Stimulated activated CD4-positive, alpha-beta T cell treated with anti-CD3 and anti-CD28 coated beads, TNF-alpha, amount 100 ng/mL, for 1 hour (primary cell): ENCODE measurements around the gene MYL5.
"Not testable (repeated sequence)": the region's sequence is repeated elsewhere in the genome, so short reads cannot be mapped to it uniquely, and the experiment has no call there.

Experiments used
- DNase-seq, 3 donors: peaks; one replicate each; pipeline ENCODE4 v3.0.0-alpha.2; 2020; ENCODE audit warnings: low read depth in 3 of 3, low spot score in 1 of 3

The MYL5 gene

DNA sequence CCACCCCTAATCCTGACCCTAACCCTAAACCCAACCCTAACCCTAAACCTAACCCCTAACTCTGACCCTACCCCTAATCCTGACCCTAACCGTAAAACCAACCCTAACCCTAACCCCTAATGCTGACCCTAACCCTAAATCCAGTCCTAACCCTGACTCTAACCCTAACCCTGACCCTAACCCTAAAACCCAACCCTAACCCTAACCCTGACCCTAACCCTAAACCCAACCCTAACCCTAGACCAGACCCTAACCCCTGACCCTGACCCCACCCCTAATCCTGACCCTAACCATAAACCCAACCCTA is 30.6 kb downstream of the MYL5 start:
- no peak for DNase-seq

DNA sequence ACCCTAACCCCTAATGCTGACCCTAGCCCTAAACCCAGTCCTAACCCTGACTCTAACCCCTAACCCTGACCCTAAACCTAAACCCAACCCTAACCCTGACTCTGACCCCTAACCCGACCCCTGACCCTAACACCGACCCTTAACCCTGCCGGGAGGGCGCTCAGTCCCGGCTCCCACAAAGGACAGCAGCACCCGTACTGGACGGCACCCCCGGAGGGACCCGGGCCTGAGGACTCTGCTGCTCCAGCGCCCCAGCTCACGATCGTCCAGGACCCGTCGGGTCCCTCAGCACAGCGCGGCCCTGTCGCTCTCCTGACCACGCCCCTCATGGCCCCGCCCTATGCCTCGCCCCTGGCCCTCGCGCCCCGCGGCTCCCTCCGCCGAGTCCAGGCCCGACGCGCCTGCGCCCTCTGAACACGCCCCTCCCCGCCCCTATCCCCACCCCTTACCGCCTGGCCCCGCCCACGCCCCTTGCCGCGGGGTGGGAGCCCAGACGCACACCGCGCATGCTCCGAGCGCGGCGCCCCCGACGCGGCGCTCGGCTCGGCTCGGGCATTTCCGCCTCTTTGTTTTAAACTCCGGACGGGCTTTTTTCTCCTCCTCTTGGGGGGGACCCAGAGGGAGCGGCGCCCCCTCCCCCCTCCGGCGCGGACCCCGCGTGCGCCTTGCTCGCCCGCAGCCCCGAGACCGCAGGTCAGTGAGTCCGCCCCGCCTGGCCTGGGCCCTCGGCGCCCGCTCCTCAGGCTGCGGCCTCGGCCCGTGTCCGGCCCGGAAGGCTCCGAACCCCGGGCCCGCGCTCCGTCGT is 31.1 kb downstream of the MYL5 start, which contains the start of gene PCGF3:
TSS of gene PCGF3 (plus strand) at position 555 of the 805 bp plus-strand sequence. CDS start 27,849 bp downstream, outside the sequence.
- peak; percentile 89 to 98 (median 95) for DNase-seq

DNA sequence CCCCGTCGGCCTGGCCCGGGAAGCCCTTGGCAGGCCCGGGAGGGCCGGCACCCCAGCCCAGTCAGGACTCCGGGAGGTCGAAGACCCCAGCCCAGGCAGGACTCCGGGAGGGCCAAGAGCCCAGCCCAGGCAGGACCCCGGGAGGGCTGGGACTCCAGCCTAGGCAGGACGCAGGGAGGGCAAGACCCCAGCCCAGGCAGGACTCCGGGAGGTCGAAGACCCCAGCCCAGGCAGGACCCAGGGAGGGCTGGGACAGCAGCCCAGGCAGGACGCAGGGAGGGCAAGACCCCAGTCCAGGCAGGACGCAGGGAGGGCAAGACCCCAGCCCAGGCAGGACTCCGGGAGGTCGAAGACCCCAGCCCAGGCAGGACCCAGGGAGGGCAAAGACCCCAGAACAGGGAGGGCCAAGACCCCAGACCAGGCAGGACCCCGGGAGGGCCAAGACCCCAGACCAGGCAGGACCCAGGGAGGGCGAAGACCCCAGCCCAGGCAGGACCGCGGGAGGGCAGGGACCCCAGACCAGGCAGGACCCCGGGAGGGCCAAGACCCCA is 31.8 kb downstream of the MYL5 start:
- not testable (repeated sequence) for DNase-seq

DNA sequence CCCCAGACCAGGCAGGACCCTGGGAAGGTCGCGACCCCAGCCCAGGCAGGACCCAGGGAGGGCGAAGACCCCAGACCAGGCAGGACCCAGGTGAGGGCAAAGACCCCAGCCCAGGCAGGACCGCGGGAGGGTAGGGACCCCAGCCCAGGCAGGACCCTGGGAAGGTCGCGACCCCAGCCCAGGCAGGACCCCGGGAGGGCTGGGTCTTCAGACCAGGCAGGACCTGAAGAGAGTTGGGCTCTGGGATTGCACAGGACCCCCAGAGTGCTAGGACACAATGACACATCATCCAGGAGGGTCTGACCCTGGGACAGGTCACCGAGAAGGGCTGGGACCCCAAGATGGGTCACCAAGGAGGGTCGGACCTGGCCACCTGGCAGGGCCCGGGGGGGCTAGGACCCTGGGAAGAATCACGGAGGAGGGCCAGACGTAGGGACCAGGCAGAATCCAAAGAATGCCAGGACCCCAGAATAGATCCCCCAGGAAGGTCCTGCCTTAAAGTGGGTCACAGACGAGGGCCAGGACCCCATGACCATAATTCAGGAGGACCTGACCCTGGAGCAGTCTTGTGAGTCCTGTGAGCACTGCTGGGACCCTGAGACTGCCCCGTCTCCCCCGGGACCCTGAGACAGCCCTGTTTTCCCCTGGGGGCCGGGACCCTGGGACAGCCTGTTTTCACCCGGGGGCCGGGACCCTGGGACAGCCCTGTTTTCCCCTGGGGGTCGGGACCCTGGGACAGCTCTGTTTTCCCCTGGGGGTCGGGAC is 32.7 kb downstream of the MYL5 start:
- DNase-seq, result no peak

DNA sequence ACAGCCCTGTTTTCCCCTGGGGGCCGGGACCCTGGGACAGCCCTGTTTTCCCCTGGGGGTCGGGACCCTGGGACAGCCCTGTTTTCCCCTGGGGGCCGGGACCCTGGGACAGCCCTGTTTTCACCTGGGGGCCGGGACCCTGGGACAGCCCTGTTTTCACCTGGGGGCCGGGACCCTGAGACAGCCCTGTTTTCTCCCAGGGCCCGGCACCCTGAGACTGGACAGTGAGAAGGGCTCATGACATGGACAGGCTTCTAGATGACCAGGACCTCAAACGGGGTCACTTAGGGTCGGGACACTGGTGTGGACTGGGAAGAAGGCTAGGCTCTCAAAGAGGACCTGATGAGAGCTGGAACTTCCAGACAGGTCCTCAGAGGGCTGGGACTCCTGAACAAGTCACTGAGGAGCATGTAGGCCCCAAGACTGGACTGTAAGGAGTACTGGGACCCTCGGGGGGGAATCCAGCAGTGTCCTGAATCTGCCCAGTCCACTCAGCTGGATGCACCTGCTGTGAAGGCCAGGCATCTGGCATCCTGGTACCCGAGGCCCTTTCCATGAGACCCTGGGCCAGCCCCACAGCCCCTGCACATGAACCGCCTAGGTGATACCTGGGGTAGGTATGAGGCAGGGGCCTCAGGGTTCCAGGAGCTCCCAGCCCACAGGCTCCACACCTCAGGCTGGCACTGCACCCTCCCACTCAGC is 33.7 kb downstream of the MYL5 start:
- no peak for DNase-seq

DNA sequence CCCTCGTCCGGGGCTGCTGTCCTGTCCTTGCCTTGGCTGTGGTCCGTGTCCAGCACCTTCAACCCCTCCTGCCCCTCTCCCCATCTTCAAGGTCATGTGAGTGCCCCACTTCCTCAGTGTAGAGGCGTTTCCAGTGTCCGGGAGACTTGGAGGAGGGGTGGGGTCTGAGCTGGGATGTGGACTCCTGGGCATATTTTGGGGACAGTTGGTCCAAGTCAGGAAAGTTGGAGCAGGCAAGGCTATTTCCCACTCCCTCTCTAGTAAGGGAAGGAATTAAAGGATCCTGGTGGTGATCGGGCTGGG is 34.2 kb downstream of the MYL5 start:
- DNase-seq, result no peak

DNA sequence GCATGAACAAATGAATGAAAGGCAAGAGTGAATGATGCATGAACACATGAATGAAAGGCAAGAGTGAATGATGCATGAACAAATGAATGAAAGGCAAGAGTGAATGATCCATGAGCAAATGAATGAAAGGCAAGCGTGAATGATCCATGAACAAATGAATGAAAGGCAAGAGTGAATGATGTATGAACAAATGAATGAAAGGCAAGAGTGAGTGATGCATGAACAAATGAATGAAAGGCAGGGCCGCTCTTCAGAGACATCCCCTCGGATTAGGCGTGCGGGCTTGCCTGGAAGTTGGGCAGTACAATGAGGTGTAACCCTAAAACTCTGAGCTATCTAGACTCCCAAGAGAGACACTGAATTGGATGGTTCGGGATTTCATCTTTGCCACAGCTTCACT is 35.0 kb downstream of the MYL5 start:
- no peak for DNase-seq

DNA sequence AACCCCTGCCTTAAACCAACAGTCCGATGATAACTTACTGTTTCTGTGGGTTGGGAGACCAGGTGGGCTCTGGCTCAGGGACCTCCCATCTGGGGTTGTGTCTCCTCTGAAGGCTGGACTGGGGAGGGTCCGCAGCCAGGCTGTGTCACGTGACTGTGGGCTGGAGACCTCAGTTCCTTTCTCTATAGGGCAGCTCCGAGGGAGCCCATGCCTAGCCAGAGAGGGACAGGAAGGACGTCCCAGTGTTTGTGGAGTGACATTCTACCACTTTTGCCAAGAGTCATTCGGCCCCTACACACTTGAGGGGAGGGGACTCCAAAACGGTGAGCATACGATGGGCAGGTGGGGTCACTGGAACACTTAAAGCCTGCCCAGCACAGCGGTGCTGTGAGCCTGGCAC is 35.8 kb downstream of the MYL5 start:
- no peak for DNase-seq

DNA sequence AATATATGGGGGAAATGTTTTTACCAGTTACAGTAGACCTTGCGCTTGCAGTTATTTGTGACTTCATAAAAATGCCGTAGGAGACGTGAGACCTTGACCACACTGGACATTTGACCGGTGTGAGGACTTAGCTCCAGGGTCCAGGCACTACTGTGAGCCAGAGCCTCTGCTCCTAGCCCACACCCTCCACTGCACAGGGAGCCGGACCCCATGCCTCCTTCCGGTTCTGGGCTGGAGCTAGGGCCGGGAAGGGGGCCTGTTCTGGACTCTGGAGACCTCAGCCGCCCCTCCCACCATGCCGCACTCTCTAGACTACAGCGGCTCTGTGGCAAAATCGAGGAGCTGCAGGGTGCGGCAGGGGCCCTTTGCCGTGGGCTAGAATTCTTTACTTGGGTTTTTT is 36.6 kb downstream of the MYL5 start:
- no peak for DNase-seq

DNA sequence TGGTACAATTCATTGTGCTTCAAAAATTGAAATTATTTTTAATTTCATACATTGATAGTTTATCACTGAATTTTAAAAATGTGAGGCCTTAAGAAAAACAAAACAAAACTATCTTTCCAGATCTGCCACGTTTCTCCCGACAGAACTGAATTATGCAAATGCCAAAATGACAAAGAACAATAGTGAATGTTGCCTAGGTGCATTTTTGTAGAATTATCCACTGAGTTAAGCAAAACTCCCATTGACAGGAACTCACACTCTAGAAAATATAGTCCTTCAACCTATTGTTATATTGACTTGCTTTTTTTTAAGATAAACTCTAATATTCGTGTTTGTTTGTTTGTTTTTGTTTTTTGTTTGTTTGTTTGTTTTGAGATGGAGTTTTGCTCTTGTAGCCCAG is 37.8 kb downstream of the MYL5 start:
- DNase-seq, result no peak

DNA sequence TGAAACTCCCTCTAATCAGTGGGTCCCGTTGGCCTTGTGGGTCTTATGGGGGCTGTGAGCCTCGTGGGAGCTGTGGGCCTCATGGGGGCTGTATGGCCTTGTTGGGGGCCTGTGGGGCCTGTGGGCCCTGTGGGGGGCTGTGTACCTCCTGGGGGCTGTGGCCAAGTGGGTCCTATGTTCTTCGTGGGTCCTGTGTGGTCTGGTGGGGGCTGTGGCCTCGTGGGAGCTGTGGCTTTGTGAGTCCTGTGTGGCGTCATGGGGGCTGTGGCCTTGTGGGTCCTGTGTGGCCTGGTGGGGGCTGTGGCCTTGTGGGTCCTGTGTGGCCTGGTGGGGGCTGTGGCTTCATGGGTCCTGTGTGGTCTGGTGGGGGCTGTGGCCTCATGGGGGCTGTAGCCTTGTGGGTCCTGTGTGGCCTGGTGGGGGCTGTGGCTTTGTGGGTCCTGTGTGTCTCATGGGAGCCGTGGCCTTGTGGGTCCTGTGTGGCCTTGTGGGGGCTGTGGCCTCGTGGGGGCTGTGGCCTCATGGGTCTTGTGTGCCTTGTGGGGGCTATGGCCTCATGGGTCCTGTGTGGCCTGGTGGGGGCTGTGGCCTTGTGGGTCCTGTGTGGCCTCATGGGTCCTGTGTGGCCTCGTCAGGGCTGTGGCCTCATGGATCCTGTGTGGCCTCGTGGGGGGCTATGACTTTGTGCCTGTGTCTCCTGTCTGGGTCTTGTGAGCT is 38.7 kb downstream of the MYL5 start:
- no peak for DNase-seq

DNA sequence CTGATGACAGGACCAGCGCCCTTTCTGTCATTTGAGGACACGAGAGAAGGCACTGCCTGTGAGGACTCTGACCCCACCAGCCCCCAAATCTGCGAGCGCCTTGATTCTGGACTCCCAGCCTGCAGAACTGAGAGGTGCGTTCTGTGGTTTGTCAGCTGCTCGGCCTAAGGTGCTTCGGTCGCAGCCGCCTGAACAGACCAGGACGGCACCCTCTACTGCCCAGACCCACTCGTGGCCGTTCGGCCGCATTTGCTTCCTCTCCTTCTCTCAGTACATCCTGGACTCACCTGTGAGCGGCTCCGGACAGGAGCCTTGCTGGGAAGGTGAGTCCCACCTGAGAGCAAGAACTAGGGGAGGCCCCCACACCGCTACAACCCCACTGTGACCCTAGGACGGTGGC is 39.7 kb downstream of the MYL5 start:
- no peak for DNase-seq

DNA sequence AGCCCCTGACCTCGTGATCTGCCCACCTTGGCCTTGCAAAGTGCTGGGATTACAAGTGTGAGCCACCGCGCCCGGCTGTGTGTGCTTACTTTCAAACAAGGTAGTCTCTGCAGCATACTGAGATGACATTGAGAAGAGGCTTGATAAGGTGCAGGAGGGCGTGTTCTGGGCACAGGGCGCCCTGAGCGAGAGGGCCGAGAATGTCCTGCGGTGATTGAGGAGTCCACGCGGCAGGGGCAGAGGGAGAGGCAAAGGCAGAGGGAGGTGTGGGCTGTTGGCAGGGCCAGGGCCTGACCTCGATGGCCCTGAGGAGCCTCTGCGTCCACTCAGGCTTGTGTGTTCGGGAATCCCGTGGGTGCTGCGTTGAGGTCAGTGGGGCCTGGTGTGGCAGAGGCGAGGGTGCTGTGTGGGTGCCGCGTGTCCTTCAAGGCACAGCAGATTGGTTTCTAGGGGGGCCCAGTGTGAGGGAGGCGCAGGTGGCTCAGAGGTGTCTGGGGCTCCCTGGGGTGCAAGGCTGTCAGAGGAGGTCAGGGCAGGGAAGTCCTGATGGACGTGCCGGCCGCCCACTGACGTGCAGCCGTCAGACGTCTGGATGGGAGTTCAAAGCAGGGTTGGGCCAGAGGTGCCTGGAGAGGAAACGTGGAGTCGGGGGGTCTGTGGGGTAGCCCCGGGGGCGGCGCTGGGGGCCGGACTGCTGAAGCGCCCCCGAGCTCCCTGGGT is 43.4 kb downstream of the MYL5 start:
- DNase-seq, result no peak

DNA sequence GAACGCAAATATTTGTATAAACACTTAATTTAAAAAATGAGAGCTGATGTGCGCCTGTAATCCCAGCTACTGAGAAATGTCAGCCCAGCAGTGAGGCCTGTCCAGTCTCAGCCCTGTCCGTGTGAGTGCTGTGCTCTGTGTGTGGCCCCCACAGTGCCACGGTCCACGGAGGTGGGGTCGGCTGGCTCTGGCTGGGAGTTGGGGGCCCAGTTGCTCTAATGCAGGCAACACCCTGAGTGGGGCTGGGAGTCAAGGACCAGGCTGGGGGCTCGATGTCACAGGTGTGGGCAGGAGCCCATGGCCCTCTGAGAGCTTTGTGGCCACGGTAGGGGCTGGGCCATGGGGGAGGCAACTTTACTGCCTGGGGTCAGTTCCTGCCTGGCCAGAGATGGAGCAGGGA is 44.1 kb downstream of the MYL5 start:
- no peak for DNase-seq

DNA sequence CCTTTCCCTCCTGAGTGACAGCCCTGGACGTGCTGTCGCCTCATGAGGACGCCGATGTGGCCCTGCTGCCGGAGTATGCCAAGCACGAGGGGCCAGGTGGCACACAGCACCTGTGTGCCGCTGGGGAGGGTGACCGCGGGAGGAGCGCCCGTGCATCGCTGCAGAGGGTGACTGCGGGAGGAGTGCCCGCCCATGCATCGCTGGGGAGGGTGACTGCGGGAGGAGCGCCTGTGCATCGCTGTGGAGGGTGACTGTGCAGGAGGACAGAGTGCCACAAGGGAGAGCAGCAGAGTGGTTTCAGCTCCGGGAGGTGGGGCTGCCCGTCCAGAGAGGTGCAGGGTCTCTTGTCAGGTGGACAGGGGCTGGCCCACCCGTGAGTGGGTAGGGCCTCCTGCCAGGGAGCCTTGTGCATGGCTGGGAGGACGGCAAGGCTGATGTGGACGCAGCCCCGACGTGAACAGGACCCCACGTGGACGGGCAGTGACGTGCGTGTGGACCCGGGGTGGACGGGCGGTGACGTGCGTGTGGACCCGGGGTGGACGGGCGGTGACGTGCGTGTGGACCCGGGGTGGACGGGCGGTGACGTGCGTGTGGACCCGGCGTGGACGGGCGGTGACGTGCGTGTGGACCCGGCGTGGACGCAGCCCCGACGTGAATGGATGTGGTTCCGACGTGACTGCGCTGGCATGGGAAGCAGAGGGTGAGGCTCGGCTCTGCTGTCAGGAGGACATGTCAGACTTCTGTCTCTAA is 45.9 kb downstream of the MYL5 start:
- DNase-seq, result no peak

DNA sequence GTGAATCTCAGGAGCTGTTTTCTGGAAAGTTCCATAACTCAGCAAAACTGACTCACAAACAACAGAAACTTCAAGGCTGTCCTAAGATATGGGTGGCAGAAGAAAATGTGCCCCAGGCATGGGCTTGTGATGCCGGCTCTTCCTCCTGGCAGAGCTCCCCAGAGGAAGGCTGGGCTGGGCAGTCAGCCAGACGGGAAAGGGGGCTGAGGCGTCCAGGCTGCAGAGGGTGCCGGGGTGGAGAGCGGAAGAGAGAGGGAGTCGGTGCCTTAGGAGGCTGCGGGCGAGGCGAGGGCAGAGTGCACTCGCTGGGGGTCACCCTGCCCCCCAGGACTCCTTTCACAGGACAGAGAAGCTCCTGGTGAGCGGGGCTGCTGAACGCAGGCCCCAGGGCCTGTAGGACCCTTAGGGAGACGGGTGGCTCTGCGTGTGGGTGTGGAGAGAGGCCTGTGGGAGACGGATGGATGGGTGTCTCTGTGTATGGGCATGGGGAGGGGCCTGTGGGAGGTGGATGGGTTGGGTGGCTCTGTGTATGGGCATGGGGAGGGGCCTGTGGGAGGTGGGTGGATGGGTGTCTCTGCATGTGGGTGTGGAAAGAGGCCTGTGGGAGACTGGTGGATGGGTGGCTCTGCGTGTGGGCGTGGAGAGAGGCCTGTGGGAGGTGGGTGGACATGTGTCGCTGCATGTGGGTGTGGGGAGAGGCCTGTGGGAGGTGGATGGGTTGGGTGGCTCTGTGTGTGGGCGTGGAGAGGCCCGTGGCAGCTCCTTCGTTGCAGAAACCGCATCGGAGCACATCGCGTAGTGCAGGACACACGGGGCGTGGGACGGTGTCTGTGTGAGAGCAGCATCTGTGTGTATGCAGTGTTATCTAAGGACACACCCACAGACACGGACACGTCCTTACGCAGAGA is 47.2 kb downstream of the MYL5 start:
- DNase-seq, result no peak

DNA sequence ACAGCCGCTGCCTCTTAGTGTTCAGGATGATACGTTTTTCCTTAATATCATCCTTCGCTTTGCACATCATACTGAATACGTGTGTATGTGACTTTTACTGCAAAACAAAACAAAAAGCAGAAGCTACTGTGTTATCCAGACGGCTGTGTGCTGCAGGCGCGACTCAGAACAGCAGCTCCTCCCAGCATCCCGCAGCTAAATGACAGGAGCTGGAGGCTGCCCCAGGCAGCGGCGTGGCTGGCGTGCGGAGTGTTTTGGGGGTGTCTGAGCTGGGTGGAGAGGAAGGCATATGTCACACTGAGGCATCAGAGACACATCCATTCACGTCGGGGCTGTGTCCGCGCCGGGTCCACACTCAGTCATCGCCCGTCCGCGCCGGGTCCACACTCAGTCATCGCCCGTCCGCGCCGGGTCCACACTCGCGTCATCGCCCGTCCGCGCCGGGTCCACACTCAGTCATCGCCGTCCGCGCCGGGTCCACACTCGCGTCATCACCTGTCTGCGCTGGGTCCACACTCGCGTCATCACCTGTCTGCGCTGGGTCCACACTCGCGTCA is 47.9 kb downstream of the MYL5 start:
- no peak for DNase-seq

DNA sequence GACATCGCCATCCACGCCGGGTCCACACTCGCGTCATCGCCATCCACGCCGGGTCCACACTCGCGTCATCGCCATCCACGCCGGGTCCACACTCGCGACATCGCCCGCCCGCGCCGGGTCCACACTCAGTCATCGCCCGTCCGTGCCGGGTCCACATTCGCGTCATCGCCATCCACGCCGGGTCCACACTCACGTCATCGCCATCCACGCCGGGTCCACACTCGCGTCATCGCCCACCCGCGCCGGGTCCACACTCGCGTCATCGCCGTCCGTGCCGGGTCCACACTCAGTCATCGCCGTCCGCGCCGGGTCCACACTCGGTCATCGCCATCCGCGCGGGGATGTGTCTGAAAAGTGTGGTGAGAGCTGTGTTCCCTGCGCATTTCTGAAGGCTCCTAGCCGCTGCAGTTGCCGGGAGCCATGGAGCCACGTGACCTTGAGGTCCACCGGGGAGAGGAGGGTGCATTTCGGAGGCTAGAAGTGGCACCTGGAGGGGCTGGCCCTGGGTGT is 48.6 kb downstream of the MYL5 start:
- no peak for DNase-seq
